Measurements from ENCODE around the gene ADGRL2. TPM values are rescaled to one million over a fixed set of nuclear protein-coding genes. Genes with fewer than 3 reads are reported as not detected.

ADGRL2 gene
- total RNA-seq, 1 donor from 2014 or later, result not detected

GRCh38 chr1:81990241-81990640, 189.5 kb downstream of the ADGRL2 start:
- intact Hi-C loops (cut with micrococcal nuclease), result no loop called here
- no peaks in the 10 kb centered on the region for H3K4me1 Mint-ChIP-seq
- ATAC-seq (ENCODE audit: low read depth) (no peak), DNase-seq (no peak)
- H3K4me3 Mint-ChIP-seq, result no peak overlapping the region
- H3K27me3 Mint-ChIP-seq, result no peaks in the 10 kb centered on the region
- CTCF ChIA-PET, result no interaction called here
- TF ChIP-seq CTCF (IDR thresholded peaks at IDR 0.05), result no peak
- POLR2A ChIA-PET, result interaction anchor here (0.6 kb wide), 1 partner anchor 432 kb away, joined by 3 read pairs; no protein-coding TSS in a partner anchor
- no peaks in the 10 kb centered on the region for H3K9me3 Mint-ChIP-seq
- no peak overlapping the region for H3K27ac Mint-ChIP-seq
- no peaks in the 10 kb centered on the region for H3K36me3 Mint-ChIP-seq (ENCODE audit: low read depth)

- no peak for DNase-seq
- Mint-ChIP-seq H3K36me3 (ENCODE audit: low read depth) (no peaks in the 10 kb centered on the region), H3K27ac (no peak overlapping the region)
These were observed 197.4 kb downstream of the ADGRL2 start for GRCh38 chr1:81998165-81998564.

DNA sequence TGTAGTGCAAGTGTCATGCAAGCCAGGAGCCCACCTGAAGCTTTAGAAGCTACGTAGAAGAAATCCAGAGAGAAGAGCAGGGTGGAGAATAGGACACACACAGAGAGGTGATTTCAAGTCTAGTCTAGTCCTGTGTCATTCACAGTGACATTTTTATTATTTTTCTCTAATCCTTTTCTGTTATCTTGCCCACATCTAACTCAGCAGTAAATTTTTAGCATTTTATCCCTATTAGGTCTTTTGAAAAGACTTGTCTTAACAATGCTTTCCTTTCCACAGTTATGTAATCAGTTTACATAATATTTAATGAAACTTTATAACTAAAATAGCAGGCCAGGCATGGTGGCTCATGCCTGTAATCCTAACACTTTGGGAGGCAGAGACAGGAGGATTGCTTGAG, 198.6 kb downstream of the ADGRL2 start:
- Mint-ChIP-seq H3K36me3 (ENCODE audit: low read depth) (no peaks in the 10 kb centered on the region), H3K9me3 (peaks cover 4% of the 10 kb centered on the region), H3K4me3 (no peak overlapping the region), H3K4me1 (no peaks in the 10 kb centered on the region), H3K27me3 (no peaks in the 10 kb centered on the region), H3K27ac (no peak overlapping the region)
- CTCF ChIA-PET, result no interaction called here
- intact Hi-C loops (cut with micrococcal nuclease), result no loop called here
- DNase-seq (no peak), ATAC-seq (ENCODE audit: low read depth) (no peak)
- TF ChIP-seq CTCF (IDR thresholded peaks at IDR 0.05), result no peak
- POLR2A ChIA-PET, result no interaction called here

More at GRCh38 chr1:81998165-81998564, 197.4 kb downstream of the ADGRL2 start:
- H3K4me3 Mint-ChIP-seq, result no peak overlapping the region
- ChIA-PET CTCF (no interaction called here), POLR2A (no interaction called here)
- no peak for TF ChIP-seq CTCF (IDR thresholded peaks at IDR 0.05)
- H3K4me1 Mint-ChIP-seq, result no peaks in the 10 kb centered on the region
- ATAC-seq (ENCODE audit: low read depth), result no peak
- intact Hi-C loops (cut with micrococcal nuclease), result no loop called here
- H3K9me3 Mint-ChIP-seq, result peaks cover 4% of the 10 kb centered on the region
- no peaks in the 10 kb centered on the region for H3K27me3 Mint-ChIP-seq

GRCh38 chr1:82000221-82000620, 199.5 kb downstream of the ADGRL2 start:
- H3K4me3 Mint-ChIP-seq, result no peak overlapping the region
- no peaks in the 10 kb centered on the region for H3K36me3 Mint-ChIP-seq (ENCODE audit: low read depth)
- peaks cover 4% of the 10 kb centered on the region for H3K9me3 Mint-ChIP-seq
- POLR2A ChIA-PET, result no interaction called here
- DNase-seq (no peak), ATAC-seq (ENCODE audit: low read depth) (no peak)
- TF ChIP-seq CTCF (IDR thresholded peaks at IDR 0.05), result no peak
- H3K27me3 Mint-ChIP-seq, result no peaks in the 10 kb centered on the region
- intact Hi-C loops (cut with micrococcal nuclease), result no loop called here
- no peak overlapping the region for H3K27ac Mint-ChIP-seq
- H3K4me1 Mint-ChIP-seq, result no peaks in the 10 kb centered on the region
- CTCF ChIA-PET, result no interaction called here

DNA sequence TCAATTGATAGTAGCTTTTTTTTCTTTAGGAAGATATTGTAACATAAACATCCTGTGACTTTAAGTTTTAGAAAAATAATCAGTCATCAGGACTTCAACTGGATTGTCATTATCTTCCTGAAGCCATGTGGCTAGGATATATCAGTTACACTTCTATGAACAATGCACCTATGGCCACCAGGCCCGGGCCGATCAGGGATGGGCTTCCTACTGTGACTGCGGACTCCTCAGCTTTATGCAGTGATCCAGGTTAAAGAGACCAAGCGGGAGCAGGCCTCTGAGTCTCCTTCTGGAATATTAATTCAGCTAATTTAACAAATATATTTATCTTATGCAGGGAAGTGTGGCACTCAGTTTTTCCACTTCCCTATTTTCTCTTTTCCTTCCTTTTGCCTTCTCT, 200.6 kb downstream of the ADGRL2 start:
- no peak for DNase-seq
- H3K4me1 Mint-ChIP-seq, result no peaks in the 10 kb centered on the region
- TF ChIP-seq CTCF (IDR thresholded peaks at IDR 0.05), result no peak
- H3K4me3 Mint-ChIP-seq, result no peak overlapping the region
- peaks cover 4% of the 10 kb centered on the region for H3K9me3 Mint-ChIP-seq
- CTCF ChIA-PET, result no interaction called here
- POLR2A ChIA-PET, result no interaction called here
- no peaks in the 10 kb centered on the region for H3K27me3 Mint-ChIP-seq
- no peaks in the 10 kb centered on the region for H3K36me3 Mint-ChIP-seq (ENCODE audit: low read depth)
- intact Hi-C loops (cut with micrococcal nuclease), result no loop called here
- H3K27ac Mint-ChIP-seq, result no peak overlapping the region
- ATAC-seq (ENCODE audit: low read depth), result no peak

All from activated B cell treated with CpG ODN at 0.5 μM for 24 hours (primary cell).